Germinal center (tissue), 1 donor: ENCODE results near the gene FILIP1.

Source experiments
- DNase-seq: peaks from one replicate; pipeline ENCODE4 v3.0.0; 2012; ENCODE audit warnings: mixed read lengths, low spot score

Gene FILIP1, protein sequence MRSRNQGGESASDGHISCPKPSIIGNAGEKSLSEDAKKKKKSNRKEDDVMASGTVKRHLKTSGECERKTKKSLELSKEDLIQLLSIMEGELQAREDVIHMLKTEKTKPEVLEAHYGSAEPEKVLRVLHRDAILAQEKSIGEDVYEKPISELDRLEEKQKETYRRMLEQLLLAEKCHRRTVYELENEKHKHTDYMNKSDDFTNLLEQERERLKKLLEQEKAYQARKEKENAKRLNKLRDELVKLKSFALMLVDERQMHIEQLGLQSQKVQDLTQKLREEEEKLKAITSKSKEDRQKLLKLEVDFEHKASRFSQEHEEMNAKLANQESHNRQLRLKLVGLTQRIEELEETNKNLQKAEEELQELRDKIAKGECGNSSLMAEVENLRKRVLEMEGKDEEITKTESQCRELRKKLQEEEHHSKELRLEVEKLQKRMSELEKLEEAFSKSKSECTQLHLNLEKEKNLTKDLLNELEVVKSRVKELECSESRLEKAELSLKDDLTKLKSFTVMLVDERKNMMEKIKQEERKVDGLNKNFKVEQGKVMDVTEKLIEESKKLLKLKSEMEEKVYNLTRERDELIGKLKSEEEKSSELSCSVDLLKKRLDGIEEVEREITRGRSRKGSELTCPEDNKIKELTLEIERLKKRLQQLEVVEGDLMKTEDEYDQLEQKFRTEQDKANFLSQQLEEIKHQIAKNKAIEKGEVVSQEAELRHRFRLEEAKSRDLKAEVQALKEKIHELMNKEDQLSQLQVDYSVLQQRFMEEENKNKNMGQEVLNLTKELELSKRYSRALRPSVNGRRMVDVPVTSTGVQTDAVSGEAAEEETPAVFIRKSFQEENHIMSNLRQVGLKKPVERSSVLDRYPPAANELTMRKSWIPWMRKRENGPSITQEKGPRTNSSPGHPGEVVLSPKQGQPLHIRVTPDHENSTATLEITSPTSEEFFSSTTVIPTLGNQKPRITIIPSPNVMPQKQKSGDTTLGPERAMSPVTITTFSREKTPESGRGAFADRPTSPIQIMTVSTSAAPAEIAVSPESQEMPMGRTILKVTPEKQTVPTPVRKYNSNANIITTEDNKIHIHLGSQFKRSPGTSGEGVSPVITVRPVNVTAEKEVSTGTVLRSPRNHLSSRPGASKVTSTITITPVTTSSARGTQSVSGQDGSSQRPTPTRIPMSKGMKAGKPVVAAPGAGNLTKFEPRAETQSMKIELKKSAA (N-terminal part only)

GRCh38 chr6:75493400-75494064 lies at the start of gene FILIP1:
Gene FILIP1 (minus strand): TSS chr6:75493800. CDS start chr6:75414972, 78,828 bp downstream.
- no peak for DNase-seq

- no peak for DNase-seq
Observed at GRCh38 chr6:75543311-75543710, 49.7 kb upstream of the FILIP1 start.

DNA sequence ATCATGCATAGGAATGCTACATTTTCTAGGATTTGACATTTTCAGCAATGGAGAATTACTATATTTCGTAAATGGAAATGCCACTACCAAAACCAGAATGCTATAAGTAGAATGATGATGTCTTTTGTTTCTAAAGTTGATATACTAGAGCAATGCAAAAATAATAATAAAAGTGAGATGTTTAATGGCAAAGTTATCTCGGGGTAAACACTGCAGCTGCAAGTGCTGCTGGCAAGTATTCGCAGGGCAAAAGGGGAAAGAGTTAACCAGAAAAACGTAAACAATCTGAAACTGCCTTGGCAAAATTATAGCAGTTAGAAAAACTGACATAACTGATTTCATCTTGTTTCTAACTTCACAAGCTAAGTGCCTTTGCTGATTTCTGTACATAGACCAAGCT lies 45.5 kb upstream of the FILIP1 start:
- no peak for DNase-seq

GRCh38 chr6:75532521-75532920 lies 38.9 kb upstream of the FILIP1 start:
- DNase-seq, result no peak

- DNase-seq, result no peak
Observed at GRCh38 chr6:75531174-75531573, 37.6 kb upstream of the FILIP1 start.

DNA sequence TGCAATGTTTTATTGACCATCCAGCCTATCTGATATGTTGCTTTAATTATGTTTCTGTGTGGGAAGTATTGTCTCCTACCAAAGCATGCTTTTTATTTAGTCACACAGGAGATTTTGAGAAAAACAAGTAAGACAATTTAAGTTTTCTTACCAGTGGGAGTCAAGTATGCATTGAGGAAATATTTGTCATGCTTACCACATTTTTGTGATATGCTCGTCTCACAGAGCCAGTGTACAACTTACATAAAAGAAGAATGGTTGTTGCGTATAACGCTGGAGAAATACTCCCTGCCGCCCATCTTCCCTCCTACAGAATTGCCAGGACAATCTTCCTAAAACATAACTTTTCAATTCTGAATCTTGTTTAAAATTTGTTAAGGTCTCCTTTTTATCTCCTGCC lies 37.1 kb upstream of the FILIP1 start:
- DNase-seq, result no peak

DNA sequence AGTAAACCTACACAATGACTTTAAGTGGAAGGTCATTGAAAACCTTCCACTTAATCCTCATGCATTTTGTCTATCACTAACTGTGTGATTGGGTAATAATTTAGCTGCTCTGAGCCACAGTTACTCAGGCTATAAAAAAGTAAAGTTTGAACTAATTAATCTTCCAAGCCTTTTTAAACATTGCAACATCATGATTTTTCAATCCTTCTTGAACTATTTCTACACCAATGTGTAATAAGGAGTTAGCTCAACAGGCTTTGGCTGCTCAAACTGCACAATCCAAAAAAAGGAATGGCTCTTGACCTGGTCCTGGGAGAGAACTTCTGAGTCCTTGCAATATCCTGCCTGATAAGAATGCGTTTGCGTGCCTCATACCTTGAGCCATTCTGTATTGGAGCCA lies 34.8 kb upstream of the FILIP1 start:
- no peak for DNase-seq

DNA sequence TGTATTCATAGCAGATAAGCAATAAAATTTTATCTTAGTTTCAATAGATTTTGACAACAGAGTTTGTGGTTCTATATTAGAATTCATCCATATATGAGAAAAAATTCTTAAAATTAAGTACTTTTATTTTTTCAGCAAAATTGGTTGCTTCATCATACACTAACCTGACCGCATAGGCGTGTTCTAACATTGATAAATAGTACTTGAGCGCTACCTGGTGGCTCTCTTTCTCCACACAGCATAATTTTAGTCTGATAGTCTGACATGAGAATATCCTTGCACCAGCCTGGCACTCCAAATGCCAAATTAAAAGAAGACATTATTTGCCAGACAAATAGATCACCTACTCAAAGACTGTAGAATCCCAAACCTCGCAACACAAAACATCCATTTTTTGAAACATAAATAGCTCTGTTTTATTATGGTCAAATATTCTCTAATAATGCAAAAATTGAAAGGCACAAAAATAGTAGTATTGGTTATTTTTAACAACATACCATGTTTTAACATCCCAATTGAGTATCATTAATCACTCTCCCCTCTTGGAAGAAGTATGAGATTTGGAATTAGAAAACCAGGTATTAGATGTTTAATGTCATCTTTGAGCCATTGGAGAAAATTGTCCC lies 33.0 kb upstream of the FILIP1 start:
- peak; percentile 11 for DNase-seq

DNA sequence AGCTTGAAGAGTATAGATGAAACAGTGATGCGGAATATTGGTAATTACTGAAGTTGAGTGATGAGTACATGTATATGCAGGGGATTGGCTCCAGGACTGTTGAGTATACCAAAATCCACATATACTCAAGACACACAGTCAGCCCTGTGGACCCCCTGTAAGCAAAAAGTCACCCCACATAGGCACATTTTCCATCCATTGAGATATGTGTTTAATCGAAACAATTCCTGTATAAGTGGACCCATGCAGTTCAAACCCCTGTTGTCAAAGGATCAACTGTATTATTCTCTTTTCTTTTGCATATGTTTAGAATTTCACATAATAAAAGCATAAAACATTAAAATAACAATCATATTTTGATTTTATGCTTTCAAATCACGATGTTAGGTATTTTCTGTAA lies 32.1 kb upstream of the FILIP1 start:
- DNase-seq, result no peak

- no peak for DNase-seq
Observed at GRCh38 chr6:75524322-75524972, 30.8 kb upstream of the FILIP1 start.

DNA sequence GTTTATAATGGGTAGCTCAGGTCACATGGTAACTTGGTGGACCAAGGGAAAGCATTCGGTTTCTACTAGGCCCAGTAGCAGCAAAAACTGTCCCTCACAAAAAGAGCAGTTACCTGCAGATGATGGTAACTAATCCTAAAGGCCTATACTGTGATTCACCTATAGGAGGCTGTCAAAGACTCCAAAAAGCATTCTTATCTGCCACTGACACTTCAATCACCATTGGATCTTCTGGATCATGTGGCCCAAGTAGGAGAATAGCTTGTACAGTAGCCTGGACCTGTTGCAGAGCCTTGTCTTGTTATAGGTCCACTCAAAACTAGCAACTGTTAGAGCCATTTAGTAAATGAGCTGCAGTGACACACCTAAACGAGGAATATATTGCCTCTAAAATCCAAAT lies 23.2 kb upstream of the FILIP1 start:
- DNase-seq, result no peak

DNA sequence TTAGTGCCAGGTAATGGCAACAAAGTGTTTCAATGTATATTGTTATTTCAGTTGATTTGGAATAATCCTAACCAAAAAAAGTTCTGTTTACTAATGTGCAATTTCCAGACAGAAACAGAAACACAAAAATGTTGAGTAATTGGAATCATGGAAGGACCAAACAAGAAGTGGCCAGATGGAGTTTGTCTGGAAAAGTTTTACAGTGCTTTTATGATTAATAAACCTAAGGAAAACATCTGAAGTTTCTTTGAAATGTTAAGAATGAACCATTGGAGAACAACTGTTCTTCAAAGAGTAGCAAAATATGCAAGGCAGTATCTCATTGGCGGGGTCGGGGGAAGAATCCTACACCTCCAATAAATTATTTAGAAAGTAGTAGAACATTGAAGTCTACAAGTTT lies 19.0 kb upstream of the FILIP1 start:
- DNase-seq, result no peak

- DNase-seq, result no peak
Observed at GRCh38 chr6:75505424-75505823, 11.8 kb upstream of the FILIP1 start.

DNA sequence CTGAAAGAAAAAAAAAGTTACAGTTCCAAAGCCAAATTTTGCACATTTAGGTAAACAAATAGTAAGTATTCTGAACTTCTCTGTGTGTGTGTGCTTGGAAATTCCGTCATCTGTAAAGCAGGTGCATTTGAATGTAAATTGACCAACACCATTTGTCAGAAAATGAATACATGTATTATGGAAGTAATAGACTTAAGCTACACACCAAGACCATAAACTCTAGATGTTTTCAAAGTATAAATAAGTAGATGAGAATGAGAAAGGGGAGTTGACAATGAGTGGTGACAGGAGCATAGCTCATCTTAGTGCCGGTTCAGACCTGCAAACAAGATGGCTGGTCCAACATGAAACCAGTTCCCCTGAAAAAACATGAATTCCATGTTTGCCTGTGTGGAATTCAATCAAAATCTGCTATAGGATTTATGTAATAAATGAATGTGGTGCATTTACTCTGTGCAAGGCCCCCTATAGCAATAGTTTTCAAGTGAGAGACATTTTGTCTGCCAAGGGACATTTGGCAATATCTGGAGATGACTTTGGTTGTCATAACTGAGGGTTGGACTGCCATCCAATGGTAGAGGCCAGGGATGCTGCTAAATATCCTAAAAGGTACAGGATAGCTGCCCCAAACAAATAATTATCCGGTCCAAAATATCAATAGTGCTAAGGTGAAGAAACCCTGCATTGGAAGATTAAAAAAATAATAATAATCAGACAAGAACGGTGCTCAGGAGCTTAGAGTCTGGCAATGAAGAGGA lies 11.0 kb upstream of the FILIP1 start:
- no peak for DNase-seq

- no peak for DNase-seq
Observed at GRCh38 chr6:75503291-75503690, 9.7 kb upstream of the FILIP1 start.

- no peak for DNase-seq
Observed at GRCh38 chr6:75502884-75503283, 9.3 kb upstream of the FILIP1 start.

DNA sequence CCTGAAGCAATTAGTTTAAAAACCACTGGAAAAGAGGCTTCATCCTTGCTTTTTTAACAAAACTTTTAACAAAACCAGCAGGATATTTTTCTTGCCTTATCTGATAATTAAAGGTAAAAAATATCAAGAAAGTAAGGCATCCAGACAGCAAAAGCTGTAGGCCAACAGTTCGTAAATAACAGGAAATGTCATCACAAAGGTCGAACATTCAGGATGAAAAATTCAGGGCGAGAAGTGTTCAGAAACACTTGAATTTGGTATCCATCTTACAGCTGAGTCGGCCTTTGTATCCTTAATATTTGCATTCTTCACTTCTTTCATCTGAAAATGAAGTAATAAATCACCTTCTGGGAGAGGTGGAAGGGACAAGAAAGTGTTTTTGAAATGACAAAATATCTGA lies 8.2 kb upstream of the FILIP1 start:
- no peak for DNase-seq

DNA sequence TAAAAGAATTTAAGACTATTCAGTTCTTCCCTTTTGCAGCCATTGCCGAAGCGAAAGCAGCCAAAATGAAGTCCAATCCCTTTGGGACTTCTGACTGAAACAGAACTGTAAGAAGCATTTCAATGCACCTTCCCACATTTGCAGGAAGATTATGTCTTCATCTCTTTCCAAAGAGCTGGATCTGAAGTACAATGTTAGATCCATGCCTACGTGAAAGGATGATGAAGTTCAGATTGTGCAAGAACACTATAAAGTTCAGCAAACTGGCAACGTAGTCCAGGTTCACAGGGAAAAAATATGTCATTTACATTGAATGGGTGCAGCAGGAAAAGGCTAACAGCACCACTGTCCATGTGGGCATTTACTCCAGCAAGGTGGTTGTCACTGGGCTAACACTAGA lies 6.0 kb upstream of the FILIP1 start:
- no peak for DNase-seq

- DNase-seq, result no peak
Observed at GRCh38 chr6:75498862-75499261, 5.3 kb upstream of the FILIP1 start.

DNA sequence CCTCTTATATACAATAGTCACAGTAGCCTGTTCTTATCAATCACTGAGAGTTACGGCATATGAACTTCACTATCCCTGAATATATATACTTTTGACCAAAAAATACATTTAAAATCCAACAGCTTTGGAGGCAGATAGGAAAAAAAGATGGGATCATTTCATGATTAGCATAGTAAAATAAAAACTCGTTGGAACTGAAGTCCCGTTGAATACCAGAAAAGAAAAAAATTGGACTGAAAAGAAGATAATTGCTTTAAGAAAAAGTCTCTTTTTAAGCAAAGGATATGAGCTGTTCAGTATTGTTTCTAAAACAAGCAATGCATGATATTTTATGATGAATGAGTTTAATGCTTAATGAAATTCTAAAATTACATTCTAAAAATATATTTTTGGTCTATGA lies 4.4 kb upstream of the FILIP1 start:
- no peak for DNase-seq
